ENCODE measurements around the gene SNAP91. TPM values are rescaled to one million over a fixed set of nuclear protein-coding genes. Genes with fewer than 3 reads are reported as not detected.
"Not testable (repeated sequence)": the region's sequence is repeated elsewhere in the genome, so short reads cannot be mapped to it uniquely, and the experiment has no call there.

Gene SNAP91
- total RNA-seq, 2 donors from 2014 or later = not detected

GRCh38 chr6:83558975-83559374 is 149.9 kb downstream of the SNAP91 start:
- Mint-ChIP-seq H3K36me3 (ENCODE audit: low read depth) (no peaks in the 10 kb centered on the region), H3K4me1 (no peaks in the 10 kb centered on the region), H3K4me3 (no peak overlapping the region), H3K27ac (no peak overlapping the region), H3K27me3 (peaks cover 6% of the 10 kb centered on the region)
- ATAC-seq (no peak), DNase-seq (no peak)
- no peaks in the 10 kb centered on the region for H3K9me3 ChIP-seq (ENCODE audit: control insufficient read depth, low read length, poor library complexity, severe bottlenecking)

- Mint-ChIP-seq H3K36me3 (ENCODE audit: low read depth) (no peaks in the 10 kb centered on the region), H3K27me3 (peaks cover 9% of the 10 kb centered on the region), H3K4me1 (no peaks in the 10 kb centered on the region)
Measured at GRCh38 chr6:83556871-83557270, 152.0 kb downstream of the SNAP91 start.

GRCh38 chr6:83551748-83552147 is 157.2 kb downstream of the SNAP91 start:
- H3K4me3 Mint-ChIP-seq; H3K27me3 Mint-ChIP-seq; H3K36me3 Mint-ChIP-seq (ENCODE audit: low read depth); DNase-seq; ATAC-seq; H3K9me3 ChIP-seq (ENCODE audit: control insufficient read depth, low read length, poor library complexity, severe bottlenecking); H3K27ac Mint-ChIP-seq; H3K4me1 Mint-ChIP-seq: not testable (repeated sequence)

More at GRCh38 chr6:83556871-83557270, 152.0 kb downstream of the SNAP91 start:
- H3K9me3 ChIP-seq (ENCODE audit: control insufficient read depth, low read length, poor library complexity, severe bottlenecking) = no peaks in the 10 kb centered on the region
- DNase-seq (no peak), ATAC-seq (no peak)
- H3K27ac Mint-ChIP-seq = no peak overlapping the region
- no peak overlapping the region for H3K4me3 Mint-ChIP-seq

GRCh38 chr6:83550482-83550881 is 158.4 kb downstream of the SNAP91 start:
- not testable (repeated sequence) for H3K4me3 Mint-ChIP-seq; H3K36me3 Mint-ChIP-seq (ENCODE audit: low read depth); H3K9me3 ChIP-seq (ENCODE audit: control insufficient read depth, low read length, poor library complexity, severe bottlenecking); H3K4me1 Mint-ChIP-seq; H3K27me3 Mint-ChIP-seq; ATAC-seq; H3K27ac Mint-ChIP-seq; DNase-seq

GRCh38 chr6:83546636-83547035 is 162.3 kb downstream of the SNAP91 start:
- DNase-seq (no peak), ATAC-seq (peak; percentile 78)
- Mint-ChIP-seq H3K36me3 (ENCODE audit: low read depth) (no peaks in the 10 kb centered on the region), H3K4me3 (no peak overlapping the region), H3K27me3 (no peaks in the 10 kb centered on the region), H3K27ac (no peak overlapping the region), H3K4me1 (no peaks in the 10 kb centered on the region)
- H3K9me3 ChIP-seq (ENCODE audit: control insufficient read depth, low read length, poor library complexity, severe bottlenecking) = peaks cover 3% of the 10 kb centered on the region

- ATAC-seq = no peak
- Mint-ChIP-seq H3K36me3 (ENCODE audit: low read depth) (no peaks in the 10 kb centered on the region), H3K27ac (no peak overlapping the region), H3K4me3 (no peak overlapping the region), H3K4me1 (no peaks in the 10 kb centered on the region), H3K27me3 (no peaks in the 10 kb centered on the region)
- DNase-seq = no peak
- no peaks in the 10 kb centered on the region for H3K9me3 ChIP-seq (ENCODE audit: control insufficient read depth, low read length, poor library complexity, severe bottlenecking)
Measured at GRCh38 chr6:83539678-83540077, 169.2 kb downstream of the SNAP91 start.

GRCh38 chr6:83536647-83537589 is 172.0 kb downstream of the SNAP91 start:
- no peaks in the 10 kb centered on the region for H3K9me3 ChIP-seq (ENCODE audit: control insufficient read depth, low read length, poor library complexity, severe bottlenecking)
- Mint-ChIP-seq H3K36me3 (ENCODE audit: low read depth) (no peaks in the 10 kb centered on the region), H3K27ac (no peak overlapping the region), H3K4me1 (no peaks in the 10 kb centered on the region), H3K27me3 (no peaks in the 10 kb centered on the region), H3K4me3 (no peak overlapping the region)
- ATAC-seq (no peak), DNase-seq (no peak)

GRCh38 chr6:83536034-83536646 is 172.8 kb downstream of the SNAP91 start:
- DNase-seq (peak in 2 of 3 donors; percentile 13 to 33), ATAC-seq (peak; percentile 49)
- no peak overlapping the region for H3K4me3 Mint-ChIP-seq
- H3K27ac Mint-ChIP-seq = no peak overlapping the region
- H3K27me3 Mint-ChIP-seq = no peaks in the 10 kb centered on the region
- no peaks in the 10 kb centered on the region for H3K4me1 Mint-ChIP-seq
- H3K36me3 Mint-ChIP-seq (ENCODE audit: low read depth) = no peaks in the 10 kb centered on the region
- H3K9me3 ChIP-seq (ENCODE audit: control insufficient read depth, low read length, poor library complexity, severe bottlenecking) = no peaks in the 10 kb centered on the region

- Mint-ChIP-seq H3K4me3 (no peak overlapping the region), H3K27ac (no peak overlapping the region), H3K36me3 (ENCODE audit: low read depth) (no peaks in the 10 kb centered on the region), H3K4me1 (no peaks in the 10 kb centered on the region), H3K27me3 (peaks cover 47% of the 10 kb centered on the region)
- DNase-seq (no peak), ATAC-seq (no peak)
- no peaks in the 10 kb centered on the region for H3K9me3 ChIP-seq (ENCODE audit: control insufficient read depth, low read length, poor library complexity, severe bottlenecking)
Measured at GRCh38 chr6:83518816-83519480, 190.0 kb downstream of the SNAP91 start.

GRCh38 chr6:83517500-83517899 is 191.4 kb downstream of the SNAP91 start:
- Mint-ChIP-seq H3K27ac (no peak overlapping the region), H3K27me3 (peaks cover 47% of the 10 kb centered on the region), H3K36me3 (ENCODE audit: low read depth) (no peaks in the 10 kb centered on the region), H3K4me3 (no peak overlapping the region), H3K4me1 (peaks cover 3% of the 10 kb centered on the region)
- DNase-seq (no peak), ATAC-seq (no peak)
- H3K9me3 ChIP-seq (ENCODE audit: control insufficient read depth, low read length, poor library complexity, severe bottlenecking) = no peaks in the 10 kb centered on the region

- peaks cover 62% of the 10 kb centered on the region for H3K27me3 Mint-ChIP-seq
- H3K9me3 ChIP-seq (ENCODE audit: control insufficient read depth, low read length, poor library complexity, severe bottlenecking) = no peaks in the 10 kb centered on the region
- no peak overlapping the region for H3K4me3 Mint-ChIP-seq
- DNase-seq = no peak
- H3K27ac Mint-ChIP-seq = no peak overlapping the region
- no peaks in the 10 kb centered on the region for H3K36me3 Mint-ChIP-seq (ENCODE audit: low read depth)
- H3K4me1 Mint-ChIP-seq = peaks cover 11% of the 10 kb centered on the region
- no peak for ATAC-seq
Measured at GRCh38 chr6:83514866-83515466, 193.9 kb downstream of the SNAP91 start.

GRCh38 chr6:83514466-83514865 is 194.4 kb downstream of the SNAP91 start:
- peaks cover 11% of the 10 kb centered on the region for H3K4me1 Mint-ChIP-seq
- H3K36me3 Mint-ChIP-seq (ENCODE audit: low read depth) = no peaks in the 10 kb centered on the region
- H3K27me3 Mint-ChIP-seq = peaks cover 62% of the 10 kb centered on the region
- H3K9me3 ChIP-seq (ENCODE audit: control insufficient read depth, low read length, poor library complexity, severe bottlenecking) = no peaks in the 10 kb centered on the region
- H3K4me3 Mint-ChIP-seq = no peak overlapping the region
- ATAC-seq = no peak
- no peak for DNase-seq
- H3K27ac Mint-ChIP-seq = no peak overlapping the region

Data from T-helper 17 cell (primary cell).